Endothelial cell of umbilical vein (primary cell): Measurements from ENCODE around the gene A3GALT2. TPM values are rescaled to one million over a fixed set of nuclear protein-coding genes. Genes with fewer than 3 reads are reported as not detected.

ENCODE experiments used
- BruUV-seq: library from RNA; stranded (reverse); fragments of 400-500 nt; replicated peaks from 2 replicates; lab custom pipeline; 2021; lab: Mats Ljungman, UMichigan
- CTCF ChIA-PET: fragments of 300-600, 350-600 bp; sonication (Branson Sonifier 250); formaldehyde crosslinking; loops from one replicate; lab custom pipeline; 2021; ENCODE audit warnings: antibody characterized with exemption, inconsistent platforms; lab: Charles Lee
- POLR2A ChIA-PET: fragments of 300-600, 350-600 bp; sonication (Branson Sonifier 250); formaldehyde crosslinking; loops from one replicate; lab custom pipeline; 2021; ENCODE audit warnings: antibody characterized with exemption, inconsistent platforms; lab: Charles Lee
- DNase-seq: peaks from one replicate; pipeline ENCODE4 v3.0.0-alpha.2; 2011; ENCODE audit warnings: low read depth, low spot score
- FAIRE-seq: peaks from 2 replicates; lab custom pipeline; 2011; peaks lifted over from hg19 to GRCh38; lab: Jason Lieb, UNC
- H2AFZ ChIP-seq: 2 replicates; pipeline ENCODE4 v1.6.0; 2012; ENCODE audit warnings: low read depth, low read length, control low read depth, inconsistent platforms
- H3K27ac ChIP-seq: 2 replicates; pipeline ENCODE4 v1.5.1; 2011; ENCODE audit warnings: low read depth, mild to moderate bottlenecking, control low read depth, low read length, moderate library complexity; ENCODE audit not compliant: insufficient read depth
- H3K27me3 ChIP-seq, 2 experiments: 2 replicates each; pipeline versions ENCODE4 v1.6.0 to v1.6.1; 2011; ENCODE audit warnings: low read length in 2 of 2, mixed read lengths in 1 of 2; ENCODE audit not compliant: control insufficient read depth in 2 of 2, insufficient read depth in 2 of 2
- H3K36me3 ChIP-seq, 2 experiments: 2 replicates in 1 of 2; 3 replicates in 1 of 2; pipeline ENCODE4 v1.5.1; 2011; ENCODE audit warnings: low read length in 2 of 2, mild to moderate bottlenecking in 1 of 2, moderate library complexity in 1 of 2; ENCODE audit not compliant: control insufficient read depth in 2 of 2, insufficient read depth in 2 of 2; ENCODE audit errors: extremely low read depth in 1 of 2
- H3K4me1 ChIP-seq: 3 replicates; pipeline ENCODE4 v1.5.1; 2011; ENCODE audit warnings: mild to moderate bottlenecking, low read length; ENCODE audit not compliant: control insufficient read depth, insufficient read depth; ENCODE audit errors: extremely low read depth
- H3K4me2 ChIP-seq: 2 replicates; pipeline ENCODE4 v1.6.1; 2011; ENCODE audit warnings: low read length, control low read depth, mixed read lengths; ENCODE audit not compliant: insufficient read depth
- H3K4me3 ChIP-seq, 3 experiments: fragments of 200-600 bp in 1 of 3; sonication (generic), shearing (Covaris generic) in 1 of 3; replicated peaks in 1 of 3; 2 replicates each; pipeline ENCODE4 v1.5.1; 2011 to 2016; ENCODE audit warnings: control low read depth in 3 of 3, low read length in 3 of 3, mild to moderate bottlenecking in 2 of 3, inconsistent platforms in 1 of 3, low read depth in 1 of 3, moderate library complexity in 1 of 3; ENCODE audit not compliant: insufficient read depth in 1 of 3
- H3K79me2 ChIP-seq: 2 replicates; pipeline ENCODE4 v1.6.0; 2012; ENCODE audit warnings: low read length, inconsistent platforms; ENCODE audit not compliant: control insufficient read depth, insufficient read depth
- H3K9ac ChIP-seq: replicated peaks from 2 replicates; pipeline ENCODE3; 2011; ENCODE audit warnings: low read length, control low read depth; ENCODE audit not compliant: insufficient read depth; ENCODE audit errors: extremely low read depth
- H3K9me1 ChIP-seq: replicated peaks from 3 replicates; pipeline ENCODE4 v1.6.0; 2011; ENCODE audit warnings: mild to moderate bottlenecking, low read length; ENCODE audit not compliant: control insufficient read depth, insufficient read depth; ENCODE audit errors: extremely low read depth
- H3K9me3 ChIP-seq: replicated peaks from 2 replicates; pipeline ENCODE4 v1.5.1; 2012; ENCODE audit warnings: low read length, inconsistent platforms; ENCODE audit not compliant: control insufficient read depth, insufficient read depth
- H4K20me1 ChIP-seq: replicated peaks from 2 replicates; pipeline ENCODE3; 2011; ENCODE audit warnings: mild to moderate bottlenecking, low read length; ENCODE audit not compliant: control insufficient read depth, insufficient read depth; ENCODE audit errors: extremely low read depth
- CTCF ChIP-seq, 2 donors: IDR thresholded peaks; 1 replicate in 1 of 2; 2 replicates in 1 of 2; pipeline ENCODE4 v1.5.1; 2011; ENCODE audit warnings: low read length in 2 of 2, mild to moderate bottlenecking in 2 of 2, moderate library complexity in 2 of 2, control low read depth in 1 of 2, inconsistent platforms in 1 of 2, low read depth in 1 of 2; ENCODE audit not compliant: insufficient read depth in 1 of 2; ENCODE audit errors: extremely low read depth in 1 of 2
- EZH2 ChIP-seq: IDR thresholded peaks from 2 replicates; pipeline ENCODE4 v1.6.1; 2012; ENCODE audit warnings: borderline replicate concordance, low read depth, mild to moderate bottlenecking, moderate library complexity, low read length, inconsistent platforms; ENCODE audit not compliant: severe bottlenecking
- FOS ChIP-seq: IDR thresholded peaks from 2 replicates; pipeline ENCODE4 v1.6.1; 2011; ENCODE audit warnings: mild to moderate bottlenecking, low read length, moderate library complexity, borderline replicate concordance; ENCODE audit not compliant: insufficient read depth
- GATA2 ChIP-seq: IDR thresholded peaks from 2 replicates; pipeline ENCODE4 v1.7.0; 2011; ENCODE audit warnings: low read depth, mild to moderate bottlenecking, moderate library complexity, mixed read lengths, low read length; ENCODE audit not compliant: insufficient read length, insufficient read depth
- JUN ChIP-seq: IDR thresholded peaks from 2 replicates; pipeline ENCODE4 v1.6.1; 2011; ENCODE audit warnings: borderline replicate concordance, low read depth; ENCODE audit not compliant: insufficient read length, insufficient read depth
- MAX ChIP-seq: IDR thresholded peaks from 2 replicates; pipeline ENCODE4 v1.6.1; 2011; ENCODE audit not compliant: insufficient read depth, insufficient read length
- MYC ChIP-seq: IDR thresholded peaks from one replicate; pipeline ENCODE4 v1.6.1; 2011; ENCODE audit warnings: mild to moderate bottlenecking, low read depth, low read length
- POLR2A ChIP-seq: IDR thresholded peaks from 2 replicates; pipeline ENCODE4 v1.6.1; 2012; ENCODE audit warnings: low read depth, mild to moderate bottlenecking, control low read depth, low read length
- POLR2AphosphoS5 ChIP-seq: IDR thresholded peaks from 2 replicates; pipeline ENCODE4 v1.6.1; 2012; ENCODE audit warnings: low read depth, mild to moderate bottlenecking, control low read depth, low read length, moderate library complexity; ENCODE audit not compliant: insufficient read depth
- dilution Hi-C: fragments of 300-500 bp; cut with MboI; formaldehyde crosslinking; loops from one replicate; pipeline ENCODE4 v1.15.0; 2019; ENCODE audit warnings: low sequenced_read_pairs; ENCODE audit not compliant: extremely low pct_ligation_motif_present
- intact Hi-C: fragments of 100-400 bp; cut with micrococcal nuclease; formaldehyde crosslinking; loops from one replicate; pipeline ENCODE4 v1.10.0; 2022
- polyA plus RNA-seq, 4 experiments: library from polyadenylated mRNA; depleted of rRNA in 3 of 4; stranded (reverse) in 3 of 4; unstranded in 1 of 4; fragments of >200 nt; gene quantifications; 2 replicates each; pipeline versions ENCODE4 v1.2.1 to v1.2.3, GENCODE V29; 2011 to 2012; ENCODE audit warnings: missing spikeins in 1 of 4
- total RNA-seq: library from RNA; stranded (reverse); gene quantifications from 2 replicates; pipeline ENCODE4 v1.2.3, GENCODE V29; 2021

The A3GALT2 gene
- total and polyA plus RNA-seq, 2 donors (not counting 3 experiments of a cell fraction or from before 2014, with no cell fraction given): not detected

GRCh38 chr1:33302325-33302724, 18.6 kb downstream of the A3GALT2 start:
- H3K4me2 ChIP-seq: no peak overlapping the region
- peaks cover 0 to 9% of the 10 kb centered on the region in 2 experiments for H3K27me3 ChIP-seq
- no peak overlapping the region for H3K9ac ChIP-seq
- intact Hi-C loops (no loop called here), dilution Hi-C loops (no loop called here)
- H3K27ac ChIP-seq: no peak overlapping the region
- BruUV-seq: no TSS peak
- DNase-seq (no peak), FAIRE-seq (no peak)
- no peaks in the 10 kb centered on the region for H3K9me3 ChIP-seq
- H3K4me3 ChIP-seq: no peak overlapping the region
- TF ChIP-seq GATA2 (no peak), FOS (no peak), EZH2 (no peak), MAX (no peak), JUN (no peak), CTCF (IDR thresholded peaks at IDR 0.05; ENCODE audit: extremely low read depth in 1 of 2, insufficient read depth in 1 of 2, low read depth in 1 of 2, low read length in 2 of 2) (no peak), POLR2A (no peak), POLR2AphosphoS5 (no peak), MYC (no peak)
- H2AFZ ChIP-seq: no peak overlapping the region
- H3K79me2 ChIP-seq: no peaks in the 10 kb centered on the region
- H3K9me1 ChIP-seq: no peaks in the 10 kb centered on the region
- H3K4me1 ChIP-seq: peaks cover 2% of the 10 kb centered on the region
- H3K36me3 ChIP-seq: peaks cover 0 to 5% of the 10 kb centered on the region in 2 experiments
- POLR2A ChIA-PET: no interaction called here
- H4K20me1 ChIP-seq: no peaks in the 10 kb centered on the region
- CTCF ChIA-PET: no interaction called here
